ENCODE measurements around the gene CECR2.

CECR2 gene

DNA sequence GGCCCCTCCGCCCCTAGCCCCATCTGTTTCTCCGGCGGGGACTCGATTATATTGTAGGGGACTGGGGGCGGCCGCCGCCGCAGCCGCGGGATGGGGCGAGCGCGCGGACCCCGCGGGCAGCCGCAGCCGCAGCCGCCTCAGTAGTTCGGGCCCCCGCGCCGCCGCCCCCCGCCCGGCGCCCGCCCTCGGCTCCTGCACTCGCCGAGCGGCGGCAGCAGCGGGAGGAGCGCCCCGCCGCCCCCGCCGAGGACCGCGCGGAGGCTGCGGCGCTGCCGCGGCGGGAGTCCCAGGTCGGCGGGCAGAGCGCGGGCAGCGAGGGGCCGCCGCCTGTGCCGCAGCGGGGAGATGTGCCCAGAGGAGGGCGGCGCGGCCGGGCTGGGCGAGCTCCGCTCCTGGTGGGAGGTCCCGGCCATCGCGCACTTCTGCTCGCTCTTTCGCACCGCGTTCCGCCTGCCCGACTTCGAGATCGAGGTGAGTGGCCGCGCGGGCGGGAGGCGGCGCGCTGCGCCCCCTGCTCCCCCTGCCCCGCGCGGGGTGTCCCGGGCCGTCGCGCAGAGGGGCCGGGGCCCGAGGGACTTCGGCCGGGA lies at the start of gene CECR2:
Gene CECR2, plus strand, starts transcription at position 22 of the 587 bp plus-strand sequence. Its CDS starts 324 bp downstream, at position 346.
- DNase-seq (ENCODE audit: low spot score): no peak

DNA sequence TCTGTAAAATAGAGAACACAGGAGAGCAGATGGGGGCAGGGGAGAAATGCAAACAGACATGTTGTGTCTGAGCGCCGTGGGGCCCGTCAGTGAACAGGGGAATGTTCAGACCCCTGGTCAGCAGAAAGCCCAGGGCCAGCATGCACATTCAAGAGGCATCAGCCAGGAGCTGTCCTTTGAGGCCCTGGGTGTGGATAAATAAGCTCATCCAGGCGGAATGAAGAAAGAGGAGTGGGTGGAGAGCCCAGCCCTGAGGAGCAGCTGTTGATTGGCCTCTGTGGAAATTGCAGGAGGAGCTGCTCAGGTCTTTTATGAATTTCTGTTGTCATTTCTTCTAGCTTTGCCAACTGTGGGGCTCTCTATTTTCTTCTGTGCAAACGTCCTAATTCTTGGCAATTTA lies 49.7 kb upstream of the CECR2 start:
- no peak for DNase-seq (ENCODE audit: low spot score)

DNA sequence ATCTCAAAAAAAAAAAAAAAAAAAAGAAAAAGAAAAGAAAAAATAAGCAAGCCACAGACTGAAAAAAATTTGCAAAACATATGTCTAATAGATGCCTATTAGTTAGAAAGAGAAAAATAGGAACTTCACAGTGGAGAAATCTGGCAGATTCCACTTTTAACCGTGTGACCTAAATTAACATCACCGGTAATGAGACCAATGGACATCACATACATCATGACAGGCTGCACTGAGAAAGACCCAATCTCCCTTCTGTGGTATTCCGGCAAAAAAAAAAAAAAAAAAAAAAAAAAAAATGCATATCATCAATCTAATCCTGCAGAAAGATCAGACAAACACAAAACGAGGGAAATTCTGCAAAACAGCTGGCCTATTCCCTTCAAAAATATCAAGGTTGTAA lies 46.7 kb upstream of the CECR2 start:
- DNase-seq (ENCODE audit: low spot score): no peak

DNA sequence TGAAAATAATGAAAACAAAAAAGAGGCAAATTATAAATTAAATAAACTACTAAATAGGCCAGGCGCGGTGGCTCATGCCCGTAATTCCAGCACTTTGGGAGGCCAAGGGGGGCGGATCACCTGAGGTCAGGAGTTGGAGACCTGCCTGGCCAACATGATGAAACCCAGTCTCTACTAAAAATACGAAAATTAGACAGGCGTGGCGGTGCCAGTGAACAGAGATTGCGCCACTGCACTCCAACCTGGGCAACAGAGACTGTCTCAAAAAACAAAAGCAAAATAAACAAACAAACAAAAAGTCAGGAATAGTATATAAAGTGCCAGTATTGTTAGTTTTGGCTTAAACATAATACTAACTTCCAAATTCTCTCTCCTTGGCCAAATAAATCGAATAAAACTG lies 37.6 kb upstream of the CECR2 start:
- no peak for DNase-seq (ENCODE audit: low spot score)

DNA sequence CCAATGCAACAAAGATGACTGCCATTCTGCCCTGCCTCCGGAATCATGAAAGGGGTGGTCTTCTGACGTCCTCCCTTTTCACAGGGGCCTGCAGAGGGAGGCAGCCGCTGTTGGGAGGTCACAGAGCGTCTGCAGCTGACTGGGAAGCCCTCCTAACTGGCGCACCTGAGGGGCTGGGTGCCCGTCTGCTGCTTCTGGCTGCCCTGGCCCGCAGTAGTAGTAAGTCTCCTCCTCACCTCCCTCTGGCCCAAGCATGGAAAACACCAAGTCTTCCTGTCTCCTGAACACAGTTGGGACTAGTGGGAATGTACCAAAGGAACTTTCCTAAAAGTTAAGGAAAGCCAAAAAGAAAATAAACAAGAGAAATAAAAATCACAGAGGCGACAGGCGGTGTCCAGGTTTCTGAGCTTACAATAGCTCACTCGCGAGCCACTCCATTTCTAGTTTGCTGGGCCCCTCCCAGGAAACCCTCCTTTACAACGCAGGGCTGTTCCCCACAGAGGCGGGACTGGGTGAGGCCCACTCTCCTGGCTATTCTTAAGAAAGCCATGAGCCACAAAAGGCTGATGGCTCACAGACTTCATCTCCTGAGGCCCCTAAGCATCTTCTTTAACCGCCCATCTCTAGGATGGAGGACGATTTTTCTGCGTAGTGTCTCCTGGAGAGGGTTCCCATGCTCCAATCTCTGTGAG lies 37.0 kb upstream of the CECR2 start:
- DNase-seq (ENCODE audit: low spot score): no peak

DNA sequence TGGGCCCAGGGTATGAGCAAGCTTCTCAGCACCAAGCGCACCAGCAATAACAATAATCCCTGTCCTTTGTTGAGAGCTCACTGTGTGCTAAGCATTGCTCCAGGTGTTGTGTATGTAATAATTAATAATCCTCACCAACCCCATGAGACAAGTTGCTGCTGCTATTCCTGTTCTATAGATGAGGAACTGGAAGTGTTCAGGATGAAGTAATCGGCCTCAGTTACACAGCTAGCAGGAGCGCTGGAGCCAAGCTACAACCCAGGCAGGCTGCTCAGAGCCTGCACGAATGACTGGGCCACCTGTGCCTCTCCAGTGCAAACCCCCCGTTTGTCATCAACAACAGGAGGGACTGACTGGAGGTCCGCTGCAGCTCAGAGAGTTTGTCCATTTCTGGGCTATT lies 35.2 kb upstream of the CECR2 start:
- no peak for DNase-seq (ENCODE audit: low spot score)

DNA sequence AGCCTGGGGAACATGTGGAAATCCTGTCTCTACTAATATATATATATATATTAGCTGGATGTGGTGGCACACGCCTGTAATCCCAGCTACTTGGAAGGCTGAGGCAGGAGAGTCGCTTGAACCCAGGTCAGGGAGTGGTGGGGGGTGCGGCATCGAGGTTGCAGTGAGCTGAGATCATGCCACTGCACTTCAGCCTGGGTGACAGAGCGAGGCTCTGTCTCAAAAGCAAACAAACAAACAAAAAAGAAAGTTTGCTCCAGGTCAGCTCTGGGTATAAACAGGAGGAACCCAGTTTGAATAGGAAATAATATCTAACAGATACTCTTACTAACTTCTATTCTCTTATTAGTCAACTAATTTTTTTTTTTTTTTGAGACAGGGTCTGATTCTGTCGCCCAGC lies 34.3 kb upstream of the CECR2 start:
- DNase-seq (ENCODE audit: low spot score): no peak

DNA sequence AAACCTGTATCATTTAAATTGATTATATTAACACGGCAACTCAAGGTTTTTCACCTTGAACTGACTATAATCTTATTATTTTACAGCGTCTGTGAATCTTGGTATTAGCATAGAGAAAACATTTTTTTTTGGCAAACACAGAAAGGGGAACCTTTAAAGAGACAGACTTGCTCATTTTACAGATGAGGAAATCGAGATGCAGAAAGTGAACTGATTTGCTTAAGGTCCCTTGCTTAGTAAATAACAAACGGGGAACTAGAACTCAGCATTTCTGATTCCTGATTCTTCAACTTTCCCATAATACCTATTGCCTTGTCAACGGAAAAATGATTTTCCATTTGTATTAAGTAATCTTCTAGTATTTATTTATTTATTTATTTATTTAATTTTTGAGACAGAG lies 33.2 kb upstream of the CECR2 start:
- no peak for DNase-seq (ENCODE audit: low spot score)

DNA sequence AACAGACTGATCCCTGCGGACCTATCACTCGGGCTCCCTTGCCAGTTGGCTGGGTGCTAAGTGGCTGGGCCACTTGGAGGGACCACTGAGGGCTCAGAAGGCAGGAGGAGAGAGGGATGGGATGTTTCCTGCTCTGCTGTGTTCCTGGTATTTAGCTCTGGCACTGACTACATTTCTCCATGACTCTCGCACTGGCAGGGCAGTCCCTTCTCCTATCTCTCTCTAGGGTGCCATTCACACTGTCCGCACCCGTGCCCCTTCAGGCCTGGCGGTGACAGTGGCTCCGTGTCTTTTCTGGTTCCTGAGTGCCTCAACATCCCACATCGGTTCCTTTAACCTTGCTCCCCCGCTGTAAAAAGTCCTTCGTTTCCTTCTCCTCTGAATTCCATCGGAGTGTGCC lies 31.6 kb upstream of the CECR2 start:
- no peak for DNase-seq (ENCODE audit: low spot score)

DNA sequence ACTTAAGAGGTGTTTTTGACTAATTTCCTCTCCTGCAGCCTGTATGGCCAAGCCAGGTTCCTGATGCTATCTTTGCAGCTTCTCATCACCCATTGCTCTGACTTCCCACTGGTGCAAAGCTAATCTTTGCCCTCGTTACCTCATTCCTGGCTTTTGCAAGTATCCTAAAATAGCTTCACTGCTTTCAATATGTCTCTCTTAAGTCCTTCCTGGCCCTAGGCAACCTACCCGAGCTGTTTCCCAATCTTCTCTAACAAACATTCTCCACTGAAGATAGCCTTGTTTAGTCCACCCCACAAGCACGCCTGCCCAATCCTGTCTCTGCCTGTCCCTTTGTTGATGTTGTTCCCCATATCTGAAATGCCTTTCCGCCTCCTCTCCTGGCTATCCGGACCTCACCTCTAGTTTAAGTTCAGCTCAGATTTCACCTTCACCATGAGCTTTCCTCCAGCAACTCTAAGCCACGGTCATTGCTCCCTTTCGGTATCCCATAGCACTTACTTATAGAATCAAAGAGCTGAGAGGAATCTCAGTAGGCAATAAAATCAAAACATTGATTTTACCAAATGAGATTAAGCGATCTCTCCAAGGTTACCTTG lies 30.1 kb upstream of the CECR2 start:
- DNase-seq (ENCODE audit: low spot score): no peak

DNA sequence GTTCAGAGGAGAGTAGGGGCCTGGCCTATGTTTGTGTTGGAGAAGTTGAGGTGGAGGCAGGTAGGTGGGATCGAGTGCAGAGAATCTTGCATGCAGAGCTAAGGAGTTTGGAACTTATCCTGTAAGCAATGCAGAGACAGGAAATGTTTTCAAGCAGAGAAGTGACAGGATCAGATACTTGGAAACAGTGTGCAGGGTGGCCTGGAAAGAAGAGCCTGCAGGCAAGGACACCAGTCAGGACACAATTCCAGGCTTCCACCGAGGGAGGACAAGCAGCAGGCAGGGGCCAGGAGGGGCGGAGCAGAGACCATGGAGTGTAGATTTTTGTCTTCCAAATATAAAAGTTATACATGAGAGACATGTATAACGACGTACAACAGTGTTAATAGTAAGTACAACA lies 26.9 kb upstream of the CECR2 start:
- DNase-seq (ENCODE audit: low spot score): no peak

DNA sequence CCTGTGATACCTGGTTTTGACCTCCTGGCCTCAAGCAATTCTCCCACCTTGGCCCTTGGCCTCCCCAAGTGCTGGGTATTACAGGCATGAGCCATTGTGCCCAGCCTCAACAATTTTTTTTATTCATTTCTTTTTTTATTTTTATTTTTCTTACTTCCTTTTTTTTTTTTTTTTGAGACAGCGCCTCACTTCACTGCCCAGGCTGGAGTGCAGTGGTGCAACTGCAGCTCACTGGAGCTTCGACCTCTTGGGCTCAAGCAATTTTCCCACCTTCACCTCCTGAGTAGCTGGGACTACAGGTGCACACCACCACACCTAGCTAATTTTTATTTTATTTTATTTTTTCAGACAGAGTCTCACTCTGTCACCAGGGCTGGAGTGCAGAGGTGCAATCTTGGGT lies 25.5 kb upstream of the CECR2 start:
- no peak for DNase-seq (ENCODE audit: low spot score)

DNA sequence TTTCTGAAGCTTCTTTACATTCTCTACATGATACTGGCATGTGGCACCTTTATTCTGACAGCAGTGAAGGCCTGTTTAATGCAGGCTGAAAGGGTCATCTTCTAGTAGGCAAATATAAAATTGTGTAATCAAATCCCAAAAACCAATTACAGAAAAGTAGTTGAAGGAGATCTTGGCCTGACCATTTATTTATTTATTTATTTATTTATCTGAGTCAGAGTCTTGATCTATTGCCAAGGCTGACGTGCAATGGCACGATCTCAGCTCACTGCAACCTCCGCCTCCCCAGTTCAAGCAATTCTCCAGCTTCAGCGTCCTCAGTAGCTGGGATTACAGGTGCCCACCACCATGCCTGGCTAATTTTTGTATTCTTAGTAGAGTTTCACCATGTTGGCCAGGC lies 22.7 kb upstream of the CECR2 start:
- no peak for DNase-seq (ENCODE audit: low spot score)

DNA sequence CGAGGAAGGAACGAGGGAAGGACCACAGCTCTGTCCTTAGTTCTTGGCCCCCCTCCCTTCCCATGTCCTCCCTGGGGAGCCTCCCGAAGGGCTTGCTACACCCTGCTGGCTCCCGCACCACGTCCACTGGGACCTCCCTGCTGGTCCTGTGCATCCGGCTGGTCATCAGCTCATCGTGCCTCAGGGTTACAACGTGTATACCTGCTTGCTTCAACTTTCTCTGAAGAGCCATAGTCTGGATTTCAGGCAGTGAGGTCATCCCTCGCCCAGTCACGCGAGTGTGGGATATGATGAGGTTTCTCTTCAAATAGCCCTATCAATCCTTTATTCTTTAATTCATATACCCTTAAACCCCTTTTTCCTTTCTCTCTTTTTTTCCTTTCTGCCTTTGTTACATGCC lies 21.5 kb upstream of the CECR2 start:
- DNase-seq (ENCODE audit: low spot score): no peak

DNA sequence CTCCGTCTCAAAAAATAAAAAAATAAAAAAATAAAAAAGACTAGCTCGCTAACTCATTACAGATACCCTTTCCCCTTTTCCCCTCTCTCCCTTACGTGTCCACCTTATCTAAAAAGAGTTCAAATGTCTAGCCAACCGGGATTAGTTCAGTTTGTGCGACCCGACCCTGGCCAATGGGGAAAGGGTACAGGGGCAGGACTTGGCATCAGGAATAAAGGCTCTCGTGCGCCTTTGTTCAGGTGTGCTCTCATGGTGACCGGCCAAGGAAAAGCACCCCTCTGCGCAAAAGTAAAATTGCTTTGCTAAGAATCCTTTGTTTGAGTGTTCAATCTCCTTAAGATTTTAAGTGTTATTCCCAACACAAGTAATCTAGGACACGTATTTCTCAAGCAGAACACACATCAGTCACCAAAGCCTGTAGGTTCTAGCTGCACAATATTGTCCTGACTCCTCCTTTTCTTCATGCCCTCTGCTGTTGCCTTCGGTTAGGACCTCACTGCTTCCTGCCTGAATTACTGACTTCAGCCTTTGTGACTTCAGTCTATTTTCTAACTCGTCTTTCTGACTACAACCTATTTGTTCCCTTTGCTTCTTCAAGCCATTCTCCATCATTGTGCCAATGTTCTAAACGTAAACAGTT lies 20.7 kb upstream of the CECR2 start:
- DNase-seq (ENCODE audit: low spot score): no peak

DNA sequence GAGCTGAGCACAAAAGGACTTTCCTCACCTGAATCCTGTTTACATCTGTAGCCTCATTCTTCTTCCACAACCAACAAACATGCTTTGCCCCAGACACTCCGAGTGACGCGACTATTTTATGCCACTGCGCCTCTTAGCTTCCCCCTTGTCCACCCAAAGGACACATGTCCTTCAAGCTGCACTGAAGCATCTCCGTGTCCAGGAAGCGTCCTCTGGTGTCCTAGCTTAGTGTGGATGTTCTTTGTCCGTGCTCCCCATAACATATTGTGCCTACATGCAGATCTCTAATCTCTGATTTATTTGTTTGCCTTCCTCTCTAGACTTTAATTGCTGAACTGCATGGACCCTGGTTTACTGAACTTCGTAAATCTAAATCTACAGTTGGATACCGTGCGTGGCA lies 20.1 kb upstream of the CECR2 start:
- DNase-seq (ENCODE audit: low spot score): no peak

DNA sequence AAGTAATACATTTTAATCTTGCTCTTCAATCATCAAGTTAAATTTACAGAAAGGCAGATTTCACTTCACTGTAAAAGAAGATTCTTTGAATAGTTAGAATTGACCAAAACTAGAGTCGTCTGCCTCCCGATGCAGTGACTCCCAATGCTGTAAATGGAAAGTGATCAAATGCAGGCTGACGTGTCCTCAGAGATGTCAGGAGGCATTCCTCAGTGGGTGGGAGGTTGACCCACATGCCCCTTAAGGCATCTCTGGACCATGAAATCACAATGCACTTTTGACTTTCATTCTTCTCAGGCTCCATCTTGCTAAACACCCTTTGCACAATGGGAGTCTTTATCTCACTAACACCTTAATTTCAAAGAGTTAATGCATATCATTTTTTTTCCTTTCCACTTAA lies 19.0 kb upstream of the CECR2 start:
- no peak for DNase-seq (ENCODE audit: low spot score)

DNA sequence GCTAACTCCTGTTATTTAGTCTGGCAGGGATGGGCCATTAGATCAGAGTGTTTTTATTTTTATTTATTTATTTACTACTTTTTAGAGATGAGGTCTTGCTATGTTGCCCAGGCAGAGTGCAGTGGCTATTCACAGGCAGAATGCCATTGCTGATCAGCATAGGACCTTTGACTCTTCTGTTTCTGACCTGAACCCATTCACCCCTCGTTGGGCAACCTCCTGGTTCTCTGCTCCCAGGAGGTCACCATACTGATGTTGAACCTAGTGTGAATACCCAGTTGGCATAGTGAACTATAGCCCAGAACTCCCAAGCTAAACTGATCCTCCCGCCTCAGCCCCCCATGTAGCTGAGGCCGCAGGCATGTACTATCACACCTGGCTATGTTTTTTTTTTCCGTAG lies 16.5 kb upstream of the CECR2 start:
- no peak for DNase-seq (ENCODE audit: low spot score)

DNA sequence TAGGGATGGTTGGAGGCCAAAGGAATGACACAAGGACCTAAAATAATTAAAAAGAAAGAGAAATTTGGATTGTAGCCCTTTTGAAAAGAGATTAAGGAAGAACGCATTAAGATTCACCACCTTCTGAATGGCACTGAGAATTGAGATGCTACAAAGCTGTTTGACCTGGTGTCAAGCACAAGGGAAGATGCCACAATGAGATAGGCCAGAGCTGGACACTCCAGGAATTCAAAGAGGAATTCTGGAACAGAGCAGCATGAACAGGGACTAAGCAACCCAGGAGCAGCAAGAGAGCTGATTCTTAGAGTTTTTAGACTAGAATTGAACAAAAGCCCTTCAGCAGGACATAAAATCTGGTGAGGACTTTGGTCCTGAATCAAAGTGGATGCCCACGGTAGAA lies 11.6 kb upstream of the CECR2 start:
- DNase-seq (ENCODE audit: low spot score): no peak

DNA sequence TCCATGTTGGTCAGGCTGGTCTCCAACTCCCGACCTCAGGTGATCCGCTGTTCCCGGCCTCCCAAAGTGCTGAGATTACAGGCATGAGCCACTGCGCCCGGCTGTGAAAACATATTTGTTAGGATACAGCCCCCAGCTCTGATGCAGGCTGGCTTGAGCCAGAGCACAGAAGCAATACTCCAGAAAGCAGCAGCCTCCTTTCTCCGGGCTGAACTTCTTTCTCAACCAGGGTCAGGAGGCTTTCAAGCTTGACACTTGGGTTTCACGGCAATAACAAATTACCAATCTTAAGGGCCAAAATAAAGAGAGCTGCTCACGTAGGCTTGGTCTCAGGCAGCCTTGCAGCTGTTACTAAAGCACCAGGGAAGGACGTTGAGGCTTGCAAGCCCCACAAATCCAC lies 10.8 kb upstream of the CECR2 start:
- no peak for DNase-seq (ENCODE audit: low spot score)

DNA sequence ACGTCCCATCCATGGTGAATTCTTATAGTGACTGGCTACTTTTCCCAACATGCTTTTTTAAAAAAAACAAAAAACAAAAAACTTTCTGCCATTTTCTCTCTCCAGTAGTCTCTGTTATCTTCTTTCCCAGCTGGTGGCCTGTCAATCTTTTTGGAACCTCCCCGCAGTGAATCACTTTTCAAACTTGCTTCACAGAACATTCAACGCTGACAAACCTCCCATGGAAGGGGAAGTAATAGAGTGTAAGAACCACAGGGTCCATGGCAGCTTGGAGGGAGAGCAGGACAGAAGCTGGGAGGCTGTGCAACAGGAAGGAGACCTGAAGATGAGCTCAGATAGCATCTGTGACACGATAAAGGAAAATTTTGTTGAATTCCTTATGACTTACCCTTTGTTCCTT lies 9.8 kb upstream of the CECR2 start:
- DNase-seq (ENCODE audit: low spot score): no peak

DNA sequence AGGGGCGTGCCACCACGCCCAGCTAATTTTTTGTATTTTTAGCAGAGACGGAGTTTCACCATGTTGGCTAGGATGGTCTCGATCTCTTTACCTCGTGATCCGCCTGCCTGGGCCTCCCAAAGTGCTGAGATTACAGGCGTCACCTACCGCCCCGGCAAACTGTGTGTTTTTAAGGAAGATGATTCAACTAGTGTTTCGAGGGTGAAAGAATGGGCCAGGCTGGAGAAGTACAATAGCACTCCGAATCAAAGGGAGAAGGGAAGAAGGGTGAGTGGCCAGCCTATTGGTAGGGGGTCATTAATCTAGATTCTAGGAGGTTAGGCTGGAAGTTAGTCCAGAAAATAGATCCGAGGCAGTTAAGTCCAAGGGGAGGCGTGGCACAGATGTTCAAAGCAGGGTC lies 2.9 kb upstream of the CECR2 start:
- no peak for DNase-seq (ENCODE audit: low spot score)

DNA sequence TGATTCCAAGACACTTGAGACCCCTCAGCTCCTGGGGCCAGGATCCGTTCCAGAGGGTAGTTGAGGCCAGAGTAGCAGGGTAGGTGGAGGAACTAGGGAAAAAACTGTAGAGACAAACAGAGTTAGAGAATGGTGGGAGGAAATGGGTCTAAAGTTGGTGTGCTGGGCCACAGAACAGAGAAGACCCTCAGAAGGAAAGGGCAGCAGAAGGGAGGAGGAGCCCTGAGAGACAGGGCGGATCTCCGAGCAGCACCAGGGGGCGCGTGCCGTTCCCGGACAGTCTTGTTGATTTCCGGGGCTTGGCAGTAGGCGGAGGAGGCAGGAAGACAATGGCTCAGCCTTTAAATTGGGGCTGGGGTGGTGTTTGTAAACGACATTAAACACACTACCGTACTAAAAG lies 2.4 kb upstream of the CECR2 start:
- DNase-seq (ENCODE audit: low spot score): no peak

DNA sequence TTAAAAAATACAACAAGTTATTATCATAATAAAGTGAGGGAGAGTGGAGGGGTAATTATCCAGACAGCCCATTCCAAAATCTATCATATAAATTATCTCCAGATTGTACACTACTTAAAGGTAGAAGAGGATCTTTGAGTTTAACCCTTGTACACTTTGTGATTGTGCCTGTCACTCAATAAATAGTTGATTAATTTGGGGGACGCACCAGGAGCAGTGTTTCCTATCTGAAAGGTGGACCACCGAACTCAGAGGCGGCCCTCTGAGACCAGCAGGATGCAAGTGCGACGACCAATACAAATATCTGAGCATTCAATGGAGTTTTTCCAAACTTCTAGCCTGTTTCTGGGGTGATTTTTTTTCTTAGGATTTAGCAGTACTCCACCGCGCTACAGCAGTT lies 1.1 kb upstream of the CECR2 start:
- no peak for DNase-seq (ENCODE audit: low spot score)

All from hematopoietic multipotent progenitor cell treated with erythropoietin and hydrocortisone succinate and interleukin-3 and kit ligand, for 15 days (in vitro differentiated cells).